C4-2B (cell line): ENCODE measurements around the gene ERC2.
"Not testable (repeated sequence)": the region's sequence is repeated elsewhere in the genome, so short reads cannot be mapped to it uniquely, and the experiment has no call there.

Experiments
- H3K27ac ChIP-seq: fragments of 450-650 bp; 2 replicates; pipeline ENCODE4 v1.5.1; 2017
- ZFX ChIP-seq: fragments of 450-650 bp; IDR thresholded peaks from 2 replicates; pipeline ENCODE4 v1.6.1; 2017
- TF ChIP-seq, protein P1 (sequence below): fragments of 450-650 bp; conservative IDR thresholded peaks from 2 replicates; pipeline ENCODE4 v1.5.1; 2017; ENCODE audit warnings: mild to moderate bottlenecking

ERC2 gene

DNA sequence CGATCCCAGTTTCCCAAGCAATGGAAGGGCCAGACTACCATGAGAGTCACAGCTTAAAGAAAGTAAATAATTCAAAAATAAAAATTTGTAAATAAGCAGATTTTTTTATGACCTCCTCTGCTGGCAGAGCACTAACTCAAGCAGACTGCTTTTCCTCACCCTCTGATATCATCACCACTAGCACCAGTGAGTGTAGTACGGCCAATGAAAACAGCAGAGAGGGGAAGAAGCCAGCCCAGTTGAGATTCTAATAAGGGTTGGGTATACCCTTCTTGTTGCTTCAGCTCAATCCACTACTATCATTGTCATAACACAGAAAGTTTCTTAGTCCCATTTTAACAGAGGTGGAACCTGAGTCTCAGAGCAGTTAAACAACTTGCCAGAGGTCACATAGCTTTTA lies 193.1 kb downstream of the ERC2 start:
- no peak overlapping the region for H3K27ac ChIP-seq
- TF ChIP-seq, protein P1, sequence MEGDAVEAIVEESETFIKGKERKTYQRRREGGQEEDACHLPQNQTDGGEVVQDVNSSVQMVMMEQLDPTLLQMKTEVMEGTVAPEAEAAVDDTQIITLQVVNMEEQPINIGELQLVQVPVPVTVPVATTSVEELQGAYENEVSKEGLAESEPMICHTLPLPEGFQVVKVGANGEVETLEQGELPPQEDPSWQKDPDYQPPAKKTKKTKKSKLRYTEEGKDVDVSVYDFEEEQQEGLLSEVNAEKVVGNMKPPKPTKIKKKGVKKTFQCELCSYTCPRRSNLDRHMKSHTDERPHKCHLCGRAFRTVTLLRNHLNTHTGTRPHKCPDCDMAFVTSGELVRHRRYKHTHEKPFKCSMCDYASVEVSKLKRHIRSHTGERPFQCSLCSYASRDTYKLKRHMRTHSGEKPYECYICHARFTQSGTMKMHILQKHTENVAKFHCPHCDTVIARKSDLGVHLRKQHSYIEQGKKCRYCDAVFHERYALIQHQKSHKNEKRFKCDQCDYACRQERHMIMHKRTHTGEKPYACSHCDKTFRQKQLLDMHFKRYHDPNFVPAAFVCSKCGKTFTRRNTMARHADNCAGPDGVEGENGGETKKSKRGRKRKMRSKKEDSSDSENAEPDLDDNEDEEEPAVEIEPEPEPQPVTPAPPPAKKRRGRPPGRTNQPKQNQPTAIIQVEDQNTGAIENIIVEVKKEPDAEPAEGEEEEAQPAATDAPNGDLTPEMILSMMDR: no peak

DNA sequence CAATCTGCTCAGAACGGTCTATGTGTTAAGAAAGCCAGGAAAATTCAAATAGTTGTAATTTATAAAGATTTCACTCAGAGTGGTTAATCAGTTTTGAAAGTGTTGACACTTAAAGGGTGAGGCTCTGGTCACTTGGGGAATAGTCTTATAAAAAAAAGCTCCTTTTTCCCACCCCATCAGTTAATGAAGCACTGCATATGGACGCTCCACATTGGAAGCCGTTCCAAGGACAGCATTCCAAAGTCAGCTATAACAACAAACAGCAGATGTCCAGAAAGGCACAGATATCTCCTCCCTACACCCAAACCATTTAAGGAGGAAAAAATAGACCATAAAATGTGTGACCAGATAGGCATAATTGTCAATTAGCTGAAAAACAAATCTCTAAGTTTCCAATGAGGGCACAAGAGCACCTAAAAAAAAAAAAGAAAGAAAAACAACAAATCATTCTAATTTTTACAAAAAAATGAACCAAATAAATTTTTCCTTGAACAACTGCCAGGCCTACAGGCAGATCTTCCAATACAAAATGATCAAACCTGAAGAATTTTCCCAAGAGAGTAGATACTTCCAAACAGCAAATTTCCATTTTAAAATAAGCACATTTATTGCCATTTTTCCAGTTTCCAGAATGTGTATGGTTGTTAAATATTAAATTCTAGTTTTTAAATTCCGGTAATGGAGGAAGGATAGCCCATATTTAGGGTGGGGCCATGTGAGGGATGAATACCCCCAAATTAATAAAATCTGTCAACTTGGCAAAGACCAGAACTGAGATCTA lies 198.3 kb downstream of the ERC2 start:
- no peak for TF ChIP-seq ZFX
- TF ChIP-seq, protein P1: no peak
- H3K27ac ChIP-seq: no peak overlapping the region

DNA sequence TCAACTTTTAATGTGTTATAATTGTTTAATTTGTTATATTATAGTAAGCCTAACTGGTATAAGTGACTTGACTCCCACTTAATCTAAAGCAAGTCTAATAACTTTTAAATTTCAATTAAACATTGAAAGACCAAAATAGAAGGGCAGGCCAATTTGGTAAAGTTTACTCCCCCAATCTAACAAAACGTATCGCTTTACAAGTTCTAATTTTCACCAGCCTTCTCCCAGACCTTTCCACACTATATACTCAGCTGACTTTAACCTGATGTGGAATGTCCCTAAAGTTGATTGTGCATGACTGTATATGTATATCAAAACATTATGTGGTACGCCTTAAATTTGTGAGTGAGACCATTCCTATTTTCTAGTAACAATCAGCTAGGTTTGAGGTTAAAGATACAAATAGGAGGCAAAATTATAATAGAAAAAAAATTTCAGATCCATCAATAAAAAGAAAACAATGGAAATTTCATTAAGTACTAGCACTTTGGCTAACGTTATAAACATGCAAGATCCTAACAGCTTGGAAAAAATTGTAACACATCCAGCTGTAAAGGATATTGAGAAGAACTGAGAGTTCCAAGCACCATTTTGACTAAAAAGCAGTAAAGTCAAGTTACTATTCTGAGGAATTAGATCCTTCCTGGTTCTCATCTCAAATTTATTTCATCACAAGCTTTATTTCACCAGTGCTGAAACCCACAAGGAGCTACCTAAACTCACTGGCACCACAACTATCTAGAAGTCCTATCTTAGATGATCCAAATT lies 199.5 kb downstream of the ERC2 start:
- H3K27ac ChIP-seq: no peak overlapping the region
- TF ChIP-seq, protein P1: no peak
- no peak for TF ChIP-seq ZFX

DNA sequence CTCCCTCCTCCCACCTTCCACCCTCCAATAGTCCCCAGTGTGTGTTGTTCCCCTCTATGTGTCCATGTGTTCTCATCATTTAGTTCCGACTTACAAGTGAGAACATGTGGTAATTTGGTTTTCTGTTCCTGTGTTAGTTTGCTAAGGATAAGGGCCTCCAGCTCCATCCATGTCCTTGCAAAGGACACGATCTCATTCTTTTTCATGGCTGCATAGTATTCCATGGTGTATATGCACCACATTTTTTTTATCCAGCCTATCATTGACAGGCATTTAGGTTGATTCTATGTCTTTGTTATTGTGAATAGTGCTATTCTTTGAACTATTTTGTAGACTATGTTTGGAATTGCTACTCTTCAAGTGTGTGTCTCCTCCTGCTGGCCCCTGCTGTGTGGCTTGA lies 206.4 kb downstream of the ERC2 start:
- H3K27ac ChIP-seq: not testable (repeated sequence)

DNA sequence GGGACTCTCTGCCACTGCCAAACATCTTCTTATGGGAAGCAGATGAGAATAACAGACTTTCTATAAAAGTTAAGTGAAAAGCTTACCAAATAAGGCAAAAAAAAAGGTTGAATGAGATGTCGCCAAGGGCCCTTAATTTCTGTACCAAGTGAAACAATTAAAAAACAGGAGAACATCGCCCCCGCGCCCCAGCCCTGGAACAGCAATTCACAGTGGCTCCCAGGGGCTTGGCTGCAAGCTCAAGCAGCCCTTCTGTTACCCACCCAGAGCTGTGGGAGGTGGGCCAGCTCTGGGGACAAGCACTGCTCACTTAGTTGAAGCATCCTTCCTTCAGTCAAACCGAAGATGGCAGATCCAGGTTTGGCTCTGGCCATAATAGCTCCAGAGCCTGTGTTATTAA lies 208.0 kb downstream of the ERC2 start:
- TF ChIP-seq, protein P1: no peak
- TF ChIP-seq ZFX: no peak

DNA sequence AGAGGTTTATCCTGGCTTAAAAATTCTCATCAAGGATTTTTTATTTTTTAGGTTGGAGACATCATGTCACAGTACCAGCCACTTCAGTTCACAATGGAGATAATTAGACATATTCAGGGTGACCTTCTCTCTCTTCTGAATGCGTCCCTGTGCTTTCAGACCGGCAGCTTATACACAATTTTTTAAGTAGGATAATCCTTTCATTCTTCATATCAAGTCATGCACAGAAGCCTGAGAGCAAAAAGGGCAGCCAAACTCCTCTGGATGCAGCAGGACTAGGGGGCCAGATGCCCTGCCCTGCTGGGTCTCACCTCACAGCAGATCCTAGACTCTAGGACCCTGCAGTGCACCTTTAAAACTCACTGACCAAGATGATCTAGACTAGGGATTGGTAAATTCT lies 210.4 kb downstream of the ERC2 start:
- no peak for TF ChIP-seq ZFX
- TF ChIP-seq, protein P1: no peak
- H3K27ac ChIP-seq: no peak overlapping the region

More for the DNA sequence above, 208.0 kb downstream of the ERC2 start:
- H3K27ac ChIP-seq: no peak overlapping the region

DNA sequence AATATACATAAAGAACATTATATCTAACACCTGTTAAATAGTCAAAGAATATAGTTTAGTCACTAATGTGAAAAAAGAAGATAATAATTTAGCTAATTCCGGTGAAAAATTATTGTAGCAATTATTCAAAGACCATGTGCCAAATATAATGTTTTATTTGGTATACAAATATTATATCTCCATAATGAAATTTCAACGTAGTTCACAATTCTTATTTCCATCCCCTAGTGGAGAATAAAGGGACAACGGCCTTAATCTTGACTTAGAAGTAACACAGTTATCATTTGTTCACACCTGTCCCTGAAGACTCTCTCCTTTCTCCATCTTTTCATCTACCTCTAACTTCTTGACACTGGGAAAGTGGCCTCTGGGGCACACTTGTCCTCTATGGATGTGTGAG lies 213.4 kb downstream of the ERC2 start:
- no peak for TF ChIP-seq ZFX
- TF ChIP-seq, protein P1: peak; percentile 47
- H3K27ac ChIP-seq: no peak overlapping the region
